DMS53 (cell line): ENCODE measurements around the gene COL24A1.

ENCODE experiments used
- DNase-seq: peaks from one replicate; lab custom pipeline; 2025; lab: John Stamatoyannopoulos, UW

The COL24A1 gene

GRCh38 chr1:85689775-85690404 lies 466.7 kb downstream of the COL24A1 start:
- DNase-seq = no peak

GRCh38 chr1:85683292-85684025 lies 473.1 kb downstream of the COL24A1 start:
- no peak for DNase-seq

DNA sequence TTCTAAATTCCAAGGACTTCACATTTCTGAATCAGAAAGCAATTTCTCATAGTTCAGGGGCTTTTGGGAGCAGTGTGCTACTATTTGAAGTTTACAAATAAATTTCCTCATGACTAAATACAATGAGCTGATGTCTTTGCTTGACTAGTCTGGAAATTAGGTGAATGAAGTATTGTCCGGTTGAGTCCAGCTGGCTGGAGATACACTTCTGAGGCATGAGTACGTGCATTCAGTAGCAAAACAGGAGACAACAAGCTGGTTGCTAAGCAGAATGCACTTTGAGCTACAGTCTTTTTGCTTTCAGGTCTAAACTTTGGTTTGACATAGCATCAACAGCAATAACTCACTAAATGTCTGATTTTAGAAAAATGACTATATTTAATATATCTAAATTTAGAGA lies 475.5 kb downstream of the COL24A1 start:
- peak; percentile 60 for DNase-seq
